ENCODE measurements around the gene UBE2G2.

Gene UBE2G2

GRCh38 chr21:44749759-44750674 lies 51.6 kb downstream of the UBE2G2 start:
- DNase-seq (ENCODE audit: low spot score): no peak

- DNase-seq (ENCODE audit: low spot score): no peak
Observed at GRCh38 chr21:44749116-44749758, 52.4 kb downstream of the UBE2G2 start.

GRCh38 chr21:44748621-44749020 lies 53.0 kb downstream of the UBE2G2 start:
- no peak for DNase-seq (ENCODE audit: low spot score)

- DNase-seq (ENCODE audit: low spot score): no peak
Observed at GRCh38 chr21:44742418-44743153, 59.0 kb downstream of the UBE2G2 start.

GRCh38 chr21:44741921-44742320 lies 59.7 kb downstream of the UBE2G2 start:
- DNase-seq (ENCODE audit: low spot score): no peak

- no peak for DNase-seq (ENCODE audit: low spot score)
Observed at GRCh38 chr21:44740742-44741141, 60.9 kb downstream of the UBE2G2 start.

GRCh38 chr21:44739316-44739715 lies 62.3 kb downstream of the UBE2G2 start:
- no peak for DNase-seq (ENCODE audit: low spot score)

GRCh38 chr21:44738621-44739020 lies 63.0 kb downstream of the UBE2G2 start:
- DNase-seq (ENCODE audit: low spot score): no peak

- no peak for DNase-seq (ENCODE audit: low spot score)
Observed at GRCh38 chr21:44737706-44738354, 63.8 kb downstream of the UBE2G2 start.

- no peak for DNase-seq (ENCODE audit: low spot score)
Observed at GRCh38 chr21:44736291-44737004, 65.2 kb downstream of the UBE2G2 start.

GRCh38 chr21:44735821-44736220 lies 65.8 kb downstream of the UBE2G2 start:
- DNase-seq (ENCODE audit: low spot score): no peak

- no peak for DNase-seq (ENCODE audit: low spot score)
Observed at GRCh38 chr21:44734841-44735240, 66.8 kb downstream of the UBE2G2 start.

GRCh38 chr21:44734026-44734745 lies 67.4 kb downstream of the UBE2G2 start:
- no peak for DNase-seq (ENCODE audit: low spot score)

- no peak for DNase-seq (ENCODE audit: low spot score)
Observed at GRCh38 chr21:44732956-44733355, 68.7 kb downstream of the UBE2G2 start.

GRCh38 chr21:44732263-44732662 lies 69.4 kb downstream of the UBE2G2 start:
- no peak for DNase-seq (ENCODE audit: low spot score)

GRCh38 chr21:44730951-44731579 lies 70.6 kb downstream of the UBE2G2 start:
- DNase-seq (ENCODE audit: low spot score): peak; percentile 2

- no peak for DNase-seq (ENCODE audit: low spot score)
Observed at GRCh38 chr21:44730028-44730395, 71.6 kb downstream of the UBE2G2 start.

GRCh38 chr21:44729336-44730027 lies 72.1 kb downstream of the UBE2G2 start:
- DNase-seq (ENCODE audit: low spot score): no peak

- no peak for DNase-seq (ENCODE audit: low spot score)
Observed at GRCh38 chr21:44728716-44729115, 72.9 kb downstream of the UBE2G2 start.

GRCh38 chr21:44727757-44728156 lies 73.9 kb downstream of the UBE2G2 start:
- DNase-seq (ENCODE audit: low spot score): no peak
